ENCODE results near the gene DEFB113. TPM values are rescaled to one million over a fixed set of nuclear protein-coding genes. Genes with fewer than 3 reads are reported as not detected.
"Not testable (repeated sequence)": the region's sequence is repeated elsewhere in the genome, so short reads cannot be mapped to it uniquely, and the experiment has no call there.

DEFB113 gene
- total RNA-seq, 2 donors from 2014 or later = not detected

DNA sequence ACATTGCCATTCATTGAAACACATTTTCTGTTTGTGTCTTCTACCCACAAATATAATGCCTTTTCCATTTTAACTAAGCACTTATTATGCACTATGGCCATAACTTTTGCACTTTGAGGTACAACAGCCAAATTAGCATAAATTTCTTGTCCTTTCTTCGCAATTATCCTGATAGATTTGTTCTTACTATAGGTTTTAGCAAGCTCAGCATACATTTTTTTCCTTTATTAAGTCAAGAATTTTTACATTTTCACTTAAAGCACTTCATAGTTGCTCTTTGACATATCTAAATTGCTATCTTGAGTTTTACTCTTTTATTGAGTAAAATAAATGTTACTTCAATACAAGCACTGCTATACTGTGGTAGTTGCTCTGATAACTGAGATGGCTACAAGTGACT, 11.2 kb downstream of the DEFB113 start:
- no peaks in the 10 kb centered on the region for H3K27me3 Mint-ChIP-seq
- H3K4me3 Mint-ChIP-seq = no peak overlapping the region
- no peak overlapping the region for H3K27ac Mint-ChIP-seq
- H3K4me1 Mint-ChIP-seq (ENCODE audit: low read depth in 2 of 2) = no peaks in the 10 kb centered on the region
- H3K9me3 Mint-ChIP-seq = peaks cover 9% of the 10 kb centered on the region
- DNase-seq (ENCODE audit: low spot score) (no peak), ATAC-seq (no peak)
- no peaks in the 10 kb centered on the region for H3K36me3 Mint-ChIP-seq

DNA sequence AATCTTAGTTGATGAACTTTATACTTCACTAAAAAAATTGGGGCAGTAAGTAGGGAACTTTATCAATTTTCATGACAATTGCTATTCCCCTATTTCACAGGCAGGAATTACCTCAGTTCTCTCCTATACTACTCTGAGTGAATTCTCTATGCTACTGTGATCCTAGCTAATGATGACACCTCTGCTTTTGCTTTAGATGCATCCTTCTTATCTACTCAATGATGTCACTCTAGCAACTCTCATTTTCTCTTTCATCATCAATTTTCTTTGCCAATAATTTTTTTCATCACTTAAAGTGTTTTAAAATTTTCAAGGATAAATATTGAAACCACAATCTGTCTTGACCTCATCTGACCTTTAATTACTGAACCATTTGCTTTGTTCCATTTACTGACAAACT, 13.6 kb downstream of the DEFB113 start:
- H3K27ac Mint-ChIP-seq = no peak overlapping the region
- ATAC-seq = no peak
- no peak for DNase-seq (ENCODE audit: low spot score)
- no peaks in the 10 kb centered on the region for H3K36me3 Mint-ChIP-seq
- H3K27me3 Mint-ChIP-seq = no peaks in the 10 kb centered on the region
- peaks cover 9% of the 10 kb centered on the region for H3K9me3 Mint-ChIP-seq
- no peaks in the 10 kb centered on the region for H3K4me1 Mint-ChIP-seq (ENCODE audit: low read depth in 2 of 2)
- H3K4me3 Mint-ChIP-seq = no peak overlapping the region

DNA sequence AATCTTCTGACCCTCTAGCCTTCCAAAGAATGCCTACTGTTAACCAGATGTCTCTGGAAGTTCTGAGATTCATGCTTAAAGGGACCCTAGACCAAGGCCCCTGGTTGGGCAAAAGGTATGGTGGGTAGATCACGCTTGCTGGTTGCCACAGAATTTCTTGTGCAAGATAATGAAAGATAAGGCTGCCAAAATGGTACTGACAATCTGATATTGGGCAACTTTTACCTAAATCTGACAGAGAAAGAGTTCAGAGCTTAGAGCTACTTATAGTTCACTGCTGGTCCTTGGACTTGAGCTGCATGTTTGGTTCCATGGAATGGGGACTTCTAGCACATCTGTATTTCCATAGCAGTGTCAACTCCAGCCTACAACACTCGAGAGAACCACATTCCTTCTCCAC, 17.5 kb downstream of the DEFB113 start:
- Mint-ChIP-seq H3K27ac (no peak overlapping the region), H3K9me3 (peaks cover 12% of the 10 kb centered on the region)

DNA sequence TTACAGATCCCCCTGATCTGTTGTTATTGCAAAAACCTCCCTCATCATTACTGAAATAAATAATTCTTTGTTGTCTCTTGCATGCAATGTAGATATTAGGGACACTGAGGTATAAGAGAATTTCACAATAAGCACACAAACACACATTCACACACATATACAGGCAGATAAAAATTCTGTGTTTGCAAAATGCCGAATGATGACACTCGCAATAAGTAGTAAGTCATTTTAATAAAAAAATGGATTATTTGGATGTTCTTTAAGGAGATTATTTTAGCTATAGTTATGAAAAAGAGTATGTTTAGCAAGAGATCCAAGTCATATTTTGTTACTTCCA, 19.0 kb downstream of the DEFB113 start:
- H3K36me3 Mint-ChIP-seq = no peaks in the 10 kb centered on the region
- no peaks in the 10 kb centered on the region for H3K4me1 Mint-ChIP-seq (ENCODE audit: low read depth in 2 of 2)
- DNase-seq (ENCODE audit: low spot score) = no peak
- H3K27me3 Mint-ChIP-seq = no peaks in the 10 kb centered on the region
- H3K27ac Mint-ChIP-seq = no peak overlapping the region
- ATAC-seq = no peak
- no peak overlapping the region for H3K4me3 Mint-ChIP-seq
- H3K9me3 Mint-ChIP-seq = peaks cover 9% of the 10 kb centered on the region

More for the DNA sequence above, 17.5 kb downstream of the DEFB113 start:
- no peaks in the 10 kb centered on the region for H3K4me1 Mint-ChIP-seq (ENCODE audit: low read depth in 2 of 2)
- DNase-seq (ENCODE audit: low spot score) (no peak), ATAC-seq (no peak)
- no peaks in the 10 kb centered on the region for H3K27me3 Mint-ChIP-seq
- H3K4me3 Mint-ChIP-seq = no peak overlapping the region
- no peaks in the 10 kb centered on the region for H3K36me3 Mint-ChIP-seq

DNA sequence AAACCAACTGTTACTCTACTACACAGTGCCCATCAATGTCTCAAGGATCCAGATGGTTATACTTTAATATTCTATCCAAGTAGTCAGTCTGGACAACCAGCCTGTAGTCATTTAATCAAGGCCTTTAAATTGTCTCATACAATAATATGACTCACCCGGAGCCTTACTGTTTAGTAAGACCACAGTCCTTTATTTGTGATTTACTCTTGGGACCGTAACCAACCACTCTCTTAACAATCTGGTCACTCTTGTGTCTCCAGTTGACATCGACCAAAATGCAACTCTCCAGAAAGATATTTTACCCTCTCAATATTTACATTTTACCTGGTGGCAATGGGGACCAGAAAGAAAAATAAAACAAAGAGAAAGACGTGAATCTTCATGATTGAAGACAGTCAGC, 20.4 kb downstream of the DEFB113 start:
- DNase-seq (ENCODE audit: low spot score) (no peak), ATAC-seq (no peak)
- H3K4me1 Mint-ChIP-seq (ENCODE audit: low read depth in 2 of 2) = no peaks in the 10 kb centered on the region
- peaks cover 9% of the 10 kb centered on the region for H3K9me3 Mint-ChIP-seq
- H3K36me3 Mint-ChIP-seq = no peaks in the 10 kb centered on the region
- no peak overlapping the region for H3K4me3 Mint-ChIP-seq
- no peak overlapping the region for H3K27ac Mint-ChIP-seq
- H3K27me3 Mint-ChIP-seq = no peaks in the 10 kb centered on the region

DNA sequence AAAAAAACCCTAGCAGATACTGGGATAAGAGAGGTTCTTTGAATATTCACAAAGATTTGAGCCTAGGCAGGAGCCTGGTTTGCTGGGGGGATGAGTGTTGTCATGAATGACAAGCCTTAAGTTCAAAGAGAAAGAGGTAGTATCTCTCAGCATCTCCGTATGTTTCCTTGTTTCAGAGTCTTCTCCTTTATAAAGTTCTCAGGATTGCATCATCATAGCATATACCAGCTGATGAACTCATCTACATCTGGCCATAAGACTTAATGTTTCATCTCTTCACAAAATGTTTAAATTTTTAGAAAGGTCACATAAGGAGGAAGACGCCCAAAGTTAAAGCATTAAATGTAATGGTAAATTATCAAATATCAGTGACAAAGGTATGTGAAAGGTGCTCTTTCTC, 22.6 kb downstream of the DEFB113 start:
- Mint-ChIP-seq H3K4me1 (ENCODE audit: low read depth in 2 of 2) (no peaks in the 10 kb centered on the region), H3K36me3 (no peaks in the 10 kb centered on the region), H3K27ac (no peak overlapping the region), H3K27me3 (no peaks in the 10 kb centered on the region), H3K9me3 (peaks cover 11% of the 10 kb centered on the region), H3K4me3 (no peak overlapping the region)
- ATAC-seq (no peak), DNase-seq (ENCODE audit: low spot score) (no peak)

DNA sequence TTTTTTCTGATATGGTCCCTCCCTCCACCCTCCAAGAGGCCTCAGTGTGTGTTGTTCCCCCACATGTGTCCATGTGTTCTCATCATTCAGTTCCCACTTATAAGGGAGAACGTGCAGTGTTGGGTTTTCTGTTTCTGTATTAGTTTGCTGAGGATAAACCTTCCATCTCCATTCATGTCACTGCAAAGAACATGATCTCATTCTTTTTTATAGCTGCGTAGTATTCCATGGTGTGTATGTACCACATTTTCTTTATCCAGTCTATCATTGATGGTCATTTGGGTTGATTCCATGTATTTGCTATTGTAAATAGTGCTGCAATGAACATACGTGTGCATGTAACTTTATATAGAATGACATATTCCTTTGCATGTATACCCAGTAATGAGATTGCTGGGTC, 25.4 kb downstream of the DEFB113 start:
- H3K27ac Mint-ChIP-seq; H3K27me3 Mint-ChIP-seq; ATAC-seq; H3K36me3 Mint-ChIP-seq; H3K4me3 Mint-ChIP-seq; H3K4me1 Mint-ChIP-seq (ENCODE audit: low read depth in 2 of 2); DNase-seq (ENCODE audit: low spot score): not testable (repeated sequence)
- H3K9me3 Mint-ChIP-seq = peaks cover 11% of the 10 kb centered on the region

DNA sequence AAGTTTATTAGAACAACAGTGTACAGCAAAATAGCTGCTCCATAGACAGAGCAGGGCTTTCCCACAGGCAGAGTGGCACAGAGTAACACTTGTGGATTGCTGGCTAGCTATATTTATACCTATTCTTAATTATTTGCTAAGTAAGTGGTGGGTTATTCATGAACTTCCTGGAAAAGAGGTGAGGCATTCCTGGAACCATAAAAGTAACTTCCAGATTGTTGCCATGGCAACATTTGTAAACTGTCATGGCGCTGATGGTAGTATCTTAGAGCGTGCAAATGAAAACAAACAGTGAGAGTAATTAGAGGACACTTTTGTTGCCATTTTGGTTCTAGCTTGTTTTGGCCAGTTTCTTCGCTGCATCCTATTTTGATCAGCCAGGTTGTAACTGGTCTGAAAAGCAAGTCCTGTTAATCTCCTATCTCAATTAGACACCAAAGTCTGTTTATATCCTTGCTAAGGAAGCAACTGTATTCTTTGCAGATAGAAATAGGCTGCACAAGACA, 29.4 kb downstream of the DEFB113 start:
- ATAC-seq (no peak), DNase-seq (ENCODE audit: low spot score) (no peak)
- Mint-ChIP-seq H3K36me3 (no peaks in the 10 kb centered on the region), H3K4me1 (ENCODE audit: low read depth in 2 of 2) (no peaks in the 10 kb centered on the region), H3K9me3 (peaks cover 12% of the 10 kb centered on the region), H3K4me3 (no peak overlapping the region), H3K27me3 (no peaks in the 10 kb centered on the region), H3K27ac (no peak overlapping the region)

DNA sequence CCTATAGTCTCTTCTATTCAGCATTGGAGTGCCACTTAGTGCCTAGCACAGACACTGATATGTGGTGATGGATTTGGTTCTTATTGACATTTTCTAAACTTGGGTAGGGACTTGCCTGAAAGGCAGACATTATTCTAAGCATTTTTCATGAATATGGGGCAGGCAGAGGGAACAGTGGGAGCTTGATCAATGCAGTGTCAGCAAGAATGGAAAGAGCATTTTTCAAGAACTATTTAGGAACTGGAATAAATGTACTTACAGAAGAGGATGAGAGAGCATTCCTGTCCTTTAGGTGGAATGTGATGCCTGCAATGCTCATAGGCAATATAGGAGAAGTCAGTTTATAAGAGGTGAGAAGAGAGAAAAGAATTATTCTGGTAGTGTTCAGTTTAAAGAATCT, 31.6 kb downstream of the DEFB113 start:
- DNase-seq (ENCODE audit: low spot score) (no peak), ATAC-seq (no peak)
- Mint-ChIP-seq H3K9me3 (peaks cover 7% of the 10 kb centered on the region), H3K27me3 (no peaks in the 10 kb centered on the region), H3K4me3 (no peak overlapping the region), H3K4me1 (ENCODE audit: low read depth in 2 of 2) (no peaks in the 10 kb centered on the region), H3K27ac (no peak overlapping the region), H3K36me3 (no peaks in the 10 kb centered on the region)

DNA sequence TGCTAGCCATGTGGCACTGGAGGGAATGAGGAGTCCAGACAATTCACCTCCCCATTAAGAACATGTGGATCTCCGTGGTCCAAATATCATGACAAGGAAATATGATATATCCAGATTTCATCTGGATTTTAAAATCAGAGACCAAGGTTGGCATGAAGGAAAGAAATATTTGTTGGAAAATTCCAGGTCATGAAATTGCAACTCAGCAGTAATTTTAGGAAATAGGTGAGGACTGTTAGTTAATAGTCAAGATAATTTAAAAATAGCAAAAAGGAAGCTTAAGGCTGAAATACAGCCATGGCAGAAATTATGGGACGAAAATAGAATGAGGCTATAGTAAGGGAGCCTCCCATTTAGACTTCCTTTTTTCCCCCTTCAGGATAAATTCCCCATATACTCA, 32.4 kb downstream of the DEFB113 start:
- Mint-ChIP-seq H3K27ac (no peak overlapping the region), H3K9me3 (peaks cover 7% of the 10 kb centered on the region), H3K27me3 (no peaks in the 10 kb centered on the region), H3K36me3 (no peaks in the 10 kb centered on the region), H3K4me1 (ENCODE audit: low read depth in 2 of 2) (no peaks in the 10 kb centered on the region), H3K4me3 (no peak overlapping the region)
- no peak for DNase-seq (ENCODE audit: low spot score)
- ATAC-seq = no peak

DNA sequence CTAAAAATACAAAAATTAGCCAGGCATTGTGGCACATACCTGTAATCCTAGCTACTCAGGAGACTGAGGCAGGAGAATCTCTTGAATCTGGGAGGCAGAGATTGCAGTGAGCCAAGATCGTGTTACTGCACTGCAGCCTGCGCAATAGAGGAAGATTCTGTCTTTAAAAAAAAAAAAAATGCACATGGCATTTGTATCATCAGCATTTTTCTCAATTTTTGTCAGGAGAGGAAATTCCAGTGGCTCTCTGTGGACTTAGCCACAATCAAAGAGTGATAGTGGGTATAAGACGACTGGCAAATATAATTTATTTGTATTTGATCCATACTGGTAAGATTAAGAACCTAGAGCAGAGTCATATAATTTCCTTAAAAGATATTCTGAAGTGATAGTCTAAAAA, 34.0 kb downstream of the DEFB113 start:
- Mint-ChIP-seq H3K27me3 (no peaks in the 10 kb centered on the region), H3K4me1 (ENCODE audit: low read depth in 2 of 2) (no peaks in the 10 kb centered on the region), H3K36me3 (no peaks in the 10 kb centered on the region), H3K9me3 (peaks cover 7% of the 10 kb centered on the region), H3K4me3 (no peak overlapping the region), H3K27ac (no peak overlapping the region)
- ATAC-seq (no peak), DNase-seq (ENCODE audit: low spot score) (no peak)

DNA sequence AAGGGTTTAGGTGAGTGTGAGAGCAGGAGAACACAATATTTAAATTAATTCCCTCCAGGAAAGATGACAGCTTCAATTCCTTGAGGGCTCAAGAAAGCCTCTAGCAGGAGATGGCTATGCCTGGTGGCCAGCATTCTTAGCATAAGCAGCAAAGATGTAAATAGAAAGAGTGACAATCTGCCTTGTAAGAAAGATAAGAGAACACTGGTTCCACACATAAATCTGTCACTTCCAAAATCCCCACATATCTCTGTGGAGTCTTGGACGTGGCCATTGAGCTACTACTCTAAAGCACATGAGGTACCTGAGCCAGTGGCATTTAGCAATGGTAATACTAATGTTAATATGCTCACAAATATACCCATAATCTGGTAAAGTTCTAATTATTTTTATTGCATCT, 34.7 kb downstream of the DEFB113 start:
- no peak for ATAC-seq
- H3K9me3 Mint-ChIP-seq = peaks cover 7% of the 10 kb centered on the region
- H3K36me3 Mint-ChIP-seq = no peaks in the 10 kb centered on the region
- H3K4me3 Mint-ChIP-seq = no peak overlapping the region
- no peak overlapping the region for H3K27ac Mint-ChIP-seq
- H3K4me1 Mint-ChIP-seq (ENCODE audit: low read depth in 2 of 2) = no peaks in the 10 kb centered on the region
- no peaks in the 10 kb centered on the region for H3K27me3 Mint-ChIP-seq
- DNase-seq (ENCODE audit: low spot score) = no peak

DNA sequence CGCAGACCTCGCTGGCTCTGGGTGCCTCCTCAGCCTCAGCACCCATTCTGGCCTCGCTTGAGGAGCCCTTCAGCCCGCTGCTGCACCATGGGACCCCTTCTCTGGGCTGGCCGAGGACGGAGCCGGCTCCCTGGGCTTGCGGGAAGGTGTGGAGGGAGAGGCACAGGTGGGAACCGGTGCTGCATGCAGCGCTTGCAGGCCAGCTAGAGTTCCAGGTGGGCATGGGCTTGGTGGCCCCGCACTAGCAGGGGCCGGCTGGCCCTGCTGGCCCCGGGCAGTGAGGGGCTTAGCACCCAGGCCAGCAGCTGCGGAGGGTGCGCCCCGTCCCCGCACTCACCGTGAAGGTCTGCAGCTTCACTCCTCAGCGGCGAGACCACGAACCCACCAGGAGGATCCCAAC, 35.9 kb downstream of the DEFB113 start:
- Mint-ChIP-seq H3K27me3 (no peaks in the 10 kb centered on the region), H3K27ac (no peak overlapping the region), H3K4me1 (ENCODE audit: low read depth in 2 of 2) (no peaks in the 10 kb centered on the region), H3K9me3 (peaks cover 10% of the 10 kb centered on the region), H3K4me3 (no peak overlapping the region), H3K36me3 (no peaks in the 10 kb centered on the region)
- DNase-seq (ENCODE audit: low spot score) (no peak), ATAC-seq (no peak)

DNA sequence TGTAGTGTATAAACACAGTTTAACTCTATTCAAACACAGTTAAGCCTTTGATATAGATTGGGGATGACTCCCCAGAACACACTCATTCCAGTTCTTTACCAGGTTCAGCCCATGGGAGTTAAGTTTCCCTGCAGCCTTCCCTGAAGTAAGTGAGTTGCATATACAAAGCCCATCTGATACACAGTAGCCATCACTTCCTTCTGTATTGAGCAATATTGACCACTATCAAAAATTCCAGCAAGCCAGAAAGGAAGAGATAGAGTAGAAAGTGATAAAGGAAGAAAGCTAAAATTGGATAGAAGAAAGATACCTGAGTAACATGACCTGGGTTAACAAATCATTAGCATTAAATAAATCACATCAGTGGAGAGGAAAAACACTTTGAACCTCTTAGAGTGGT, 40.1 kb downstream of the DEFB113 start:
- ATAC-seq = no peak
- Mint-ChIP-seq H3K4me3 (no peak overlapping the region), H3K27ac (no peak overlapping the region), H3K4me1 (ENCODE audit: low read depth in 2 of 2) (no peaks in the 10 kb centered on the region), H3K9me3 (peaks cover 11% of the 10 kb centered on the region), H3K27me3 (no peaks in the 10 kb centered on the region), H3K36me3 (peaks cover 6% of the 10 kb centered on the region)
- DNase-seq (ENCODE audit: low spot score) = no peak

DNA sequence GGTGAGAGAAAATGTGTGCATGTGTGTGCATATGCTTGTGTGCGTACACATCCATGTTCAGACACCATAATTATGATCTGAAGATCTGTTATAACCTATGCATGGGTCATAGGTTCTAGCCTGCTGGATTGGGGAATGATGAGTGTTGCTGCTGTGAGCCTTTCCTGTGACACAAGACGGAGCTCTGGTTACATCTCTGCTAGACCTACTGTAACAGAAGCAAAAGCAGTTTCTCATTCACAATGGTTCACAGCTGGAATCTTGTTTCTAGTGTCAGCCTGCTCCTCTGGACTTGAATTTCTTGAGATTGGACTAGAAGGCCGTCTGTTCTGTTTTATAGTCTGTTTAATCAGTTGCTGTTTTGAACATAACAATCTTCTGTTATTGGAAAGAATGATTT, 45.6 kb downstream of the DEFB113 start:
- Mint-ChIP-seq H3K36me3 (peaks cover 6% of the 10 kb centered on the region), H3K4me3 (no peak overlapping the region), H3K27me3 (no peaks in the 10 kb centered on the region), H3K27ac (no peak overlapping the region), H3K9me3 (peaks cover 18% of the 10 kb centered on the region), H3K4me1 (ENCODE audit: low read depth in 2 of 2) (no peaks in the 10 kb centered on the region)
- DNase-seq (ENCODE audit: low spot score) (no peak), ATAC-seq (no peak)
